HepG2 (cell line): ENCODE data around the gene EXPH5. TPM values are rescaled to one million over a fixed set of nuclear protein-coding genes. Genes with fewer than 3 reads are reported as not detected.

Experiments used
- CBX5 ChIP-seq: sonication (generic); formaldehyde crosslinking; IDR thresholded peaks from 2 replicates; pipeline ENCODE4 v1.4.0; 2020; ENCODE audit warnings: missing genetic modification reagents, borderline replicate concordance
- ERF ChIP-seq: IDR thresholded peaks from 2 replicates; pipeline ENCODE4 v1.6.1; 2018; ENCODE audit warnings: missing biosample characterization, missing genetic modification reagents
- HES4 ChIP-seq: sonication (generic); formaldehyde crosslinking; IDR thresholded peaks from 2 replicates; pipeline ENCODE4 v1.9.0; 2021; ENCODE audit warnings: mild to moderate bottlenecking, missing genetic modification reagents, borderline replicate concordance
- KDM5A ChIP-seq: fragments of 200-600 bp; sonication (generic); IDR thresholded peaks from 2 replicates; pipeline ENCODE4 v1.7.0; 2018; ENCODE audit warnings: antibody characterized with exemption, mild to moderate bottlenecking, low read length, borderline replicate concordance
- KLF16 ChIP-seq, 2 experiments: sonication (generic) in 1 of 2; formaldehyde crosslinking in 1 of 2; IDR thresholded peaks; 2 replicates each; pipeline versions ENCODE4 v1.6.1 to v1.8.0; 2016 to 2023; ENCODE audit warnings: missing genetic modification reagents in 2 of 2, missing compliant biosample characterization in 1 of 2
- NCOR1 ChIP-seq: fragments of 200-600 bp; sonication (generic); IDR thresholded peaks from 2 replicates; pipeline ENCODE4 v1.7.0; 2017; ENCODE audit warnings: antibody characterized with exemption, low read length, borderline replicate concordance
- SP140L ChIP-seq: sonication (generic); formaldehyde crosslinking; IDR thresholded peaks from 2 replicates; pipeline ENCODE4 v1.4.0; 2020; ENCODE audit warnings: missing genetic modification reagents, borderline replicate concordance
- TRIM24 ChIP-seq: sonication (generic); formaldehyde crosslinking; IDR thresholded peaks from 2 replicates; pipeline ENCODE4 v1.8.0; 2022; ENCODE audit warnings: mild to moderate bottlenecking, missing genetic modification reagents
- TSC22D2 ChIP-seq: sonication (generic); formaldehyde crosslinking; IDR thresholded peaks from 2 replicates; pipeline ENCODE4 v1.5.1; 2020; ENCODE audit warnings: missing genetic modification reagents, mild to moderate bottlenecking, borderline replicate concordance
- ZFYVE20 ChIP-seq: sonication (generic); formaldehyde crosslinking; IDR thresholded peaks from 2 replicates; pipeline ENCODE4 v1.8.0; 2023; ENCODE audit warnings: low read depth, mild to moderate bottlenecking, moderate library complexity, missing genetic modification reagents, borderline replicate concordance
- ZMYM2 ChIP-seq: sonication (generic); formaldehyde crosslinking; IDR thresholded peaks from 2 replicates; pipeline ENCODE4 v1.8.0; 2022; ENCODE audit warnings: mild to moderate bottlenecking, missing genetic modification reagents
- ZNF143 ChIP-seq: sonication (generic); formaldehyde crosslinking; IDR thresholded peaks from 2 replicates; pipeline ENCODE4 v1.4.0; 2020; ENCODE audit warnings: missing genetic modification reagents
- ZNF280B ChIP-seq: sonication (generic); formaldehyde crosslinking; IDR thresholded peaks from 2 replicates; pipeline ENCODE4 v1.5.0; 2020; ENCODE audit warnings: missing genetic modification reagents, mild to moderate bottlenecking, borderline replicate concordance
- ZNF329 ChIP-seq: sonication (generic); formaldehyde crosslinking; IDR thresholded peaks from 2 replicates; pipeline ENCODE4 v1.9.0; 2021; ENCODE audit warnings: low read depth, mild to moderate bottlenecking, missing genetic modification reagents
- ZNF501 ChIP-seq: sonication (generic); formaldehyde crosslinking; IDR thresholded peaks from 2 replicates; pipeline ENCODE4 v1.5.1; 2020; ENCODE audit warnings: mild to moderate bottlenecking, moderate library complexity, missing genetic modification reagents
- ZNF503 ChIP-seq: sonication (generic); formaldehyde crosslinking; IDR thresholded peaks from 2 replicates; pipeline ENCODE4 v1.4.0; 2020; ENCODE audit warnings: missing genetic modification reagents
- ZNF510 ChIP-seq: sonication (generic); formaldehyde crosslinking; IDR thresholded peaks from 2 replicates; pipeline ENCODE4 v1.4.0; 2020; ENCODE audit warnings: low read depth, mild to moderate bottlenecking, missing genetic modification reagents
- polyA plus RNA-seq, 8 experiments: library from polyadenylated mRNA; depleted of rRNA in 3 of 8; stranded (reverse) in 7 of 8; unstranded in 1 of 8; fragments of >200 nt; fragmentation: Illumina TruSeq in 4 of 8; extraction: Trizol in 4 of 8; gene quantifications; 2 replicates each; pipeline versions ENCODE4 v1.2.1 to v1.2.3, GENCODE V29; 2011 to 2016; ENCODE audit warnings: low read depth in 4 of 8, missing spikeins in 1 of 8, mixed read lengths in 1 of 8; ENCODE audit not compliant: insufficient read depth in 1 of 8
- total RNA-seq, 5 experiments: library from RNA; depleted of rRNA; stranded (reverse); fragments of >200 nt; fragmentation: Illumina TruSeq; extraction: Trizol; gene quantifications; 2 replicates each; pipeline ENCODE4 v1.2.3, GENCODE V29; 2016; ENCODE audit warnings: low read depth in 1 of 5
- TF ChIP-seq, protein P1 (sequence below), 2 experiments: sonication (generic) in 1 of 2; formaldehyde crosslinking in 1 of 2; IDR thresholded peaks; 2 replicates each; pipeline versions ENCODE4 v1.4.0 to v1.6.1; 2018 to 2020; ENCODE audit warnings: missing genetic modification reagents in 2 of 2, borderline replicate concordance in 1 of 2, low read depth in 1 of 2, mild to moderate bottlenecking in 1 of 2, missing biosample characterization in 1 of 2
- TF ChIP-seq, protein P2 (sequence below): IDR thresholded peaks from 2 replicates; pipeline ENCODE4 v1.4.0; 2020; ENCODE audit warnings: mild to moderate bottlenecking, missing genetic modification reagents

Gene EXPH5
- total and polyA plus RNA-seq, 2 of the 13 experiments (the other 11 are each of a cell fraction or from before 2014, with no cell fraction given) = under 0.01 to 0.02 TPM

GRCh38 chr11:108467091-108467823, 126.3 kb downstream of the EXPH5 start, which contains the start of gene C11orf65 (continued):
- TF ChIP-seq NCOR1 = no peak
- peak in 1 of 2 experiments; percentile 80; a peak in 2 of 4 replicates for TF ChIP-seq KLF16 (CRISPR knock-in tag; IDR thresholded peaks at IDR 0.05)
- TF ChIP-seq TRIM24 = no peak
- no peak for TF ChIP-seq CBX5
- TF ChIP-seq ZNF329 (CRISPR knock-in tag) = no peak
- TF ChIP-seq ZFYVE20 (CRISPR knock-in tag) = no peak
- no peak for TF ChIP-seq ZNF280B (CRISPR knock-in tag)
- no peak for TF ChIP-seq ZNF510 (CRISPR knock-in tag)
- no peak for TF ChIP-seq KDM5A
- no peak for TF ChIP-seq ZNF503
- TF ChIP-seq ZNF143 (CRISPR knock-in tag) = no peak
- no peak for TF ChIP-seq HES4 (CRISPR knock-in tag)
- TF ChIP-seq SP140L = peak; percentile 83; the same call in 1 of the 2 replicates
- TF ChIP-seq ZMYM2 (CRISPR knock-in tag) = peak; percentile 44; the same call in 1 of the 2 replicates
- TF ChIP-seq, protein P1, sequence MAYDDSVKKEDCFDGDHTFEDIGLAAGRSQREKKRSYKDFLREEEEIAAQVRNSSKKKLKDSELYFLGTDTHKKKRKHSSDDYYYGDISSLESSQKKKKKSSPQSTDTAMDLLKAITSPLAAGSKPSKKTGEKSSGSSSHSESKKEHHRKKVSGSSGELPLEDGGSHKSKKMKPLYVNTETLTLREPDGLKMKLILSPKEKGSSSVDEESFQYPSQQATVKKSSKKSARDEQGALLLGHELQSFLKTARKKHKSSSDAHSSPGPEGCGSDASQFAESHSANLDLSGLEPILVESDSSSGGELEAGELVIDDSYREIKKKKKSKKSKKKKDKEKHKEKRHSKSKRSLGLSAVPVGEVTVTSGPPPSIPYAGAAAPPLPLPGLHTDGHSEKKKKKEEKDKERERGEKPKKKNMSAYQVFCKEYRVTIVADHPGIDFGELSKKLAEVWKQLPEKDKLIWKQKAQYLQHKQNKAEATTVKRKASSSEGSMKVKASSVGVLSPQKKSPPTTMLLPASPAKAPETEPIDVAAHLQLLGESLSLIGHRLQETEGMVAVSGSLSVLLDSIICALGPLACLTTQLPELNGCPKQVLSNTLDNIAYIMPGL (CRISPR knock-in tag; IDR thresholded peaks at IDR 0.05; ENCODE audit: borderline replicate concordance in 1 of 2, low read depth in 1 of 2) = peak; percentile 57 to 61; a peak in 3 of 4 replicates
- peak; percentile 90 for TF ChIP-seq ZNF501 (CRISPR knock-in tag)
- TF ChIP-seq ERF = peak; percentile 35; the same call in 1 of the 2 replicates
- TF ChIP-seq, protein P2, sequence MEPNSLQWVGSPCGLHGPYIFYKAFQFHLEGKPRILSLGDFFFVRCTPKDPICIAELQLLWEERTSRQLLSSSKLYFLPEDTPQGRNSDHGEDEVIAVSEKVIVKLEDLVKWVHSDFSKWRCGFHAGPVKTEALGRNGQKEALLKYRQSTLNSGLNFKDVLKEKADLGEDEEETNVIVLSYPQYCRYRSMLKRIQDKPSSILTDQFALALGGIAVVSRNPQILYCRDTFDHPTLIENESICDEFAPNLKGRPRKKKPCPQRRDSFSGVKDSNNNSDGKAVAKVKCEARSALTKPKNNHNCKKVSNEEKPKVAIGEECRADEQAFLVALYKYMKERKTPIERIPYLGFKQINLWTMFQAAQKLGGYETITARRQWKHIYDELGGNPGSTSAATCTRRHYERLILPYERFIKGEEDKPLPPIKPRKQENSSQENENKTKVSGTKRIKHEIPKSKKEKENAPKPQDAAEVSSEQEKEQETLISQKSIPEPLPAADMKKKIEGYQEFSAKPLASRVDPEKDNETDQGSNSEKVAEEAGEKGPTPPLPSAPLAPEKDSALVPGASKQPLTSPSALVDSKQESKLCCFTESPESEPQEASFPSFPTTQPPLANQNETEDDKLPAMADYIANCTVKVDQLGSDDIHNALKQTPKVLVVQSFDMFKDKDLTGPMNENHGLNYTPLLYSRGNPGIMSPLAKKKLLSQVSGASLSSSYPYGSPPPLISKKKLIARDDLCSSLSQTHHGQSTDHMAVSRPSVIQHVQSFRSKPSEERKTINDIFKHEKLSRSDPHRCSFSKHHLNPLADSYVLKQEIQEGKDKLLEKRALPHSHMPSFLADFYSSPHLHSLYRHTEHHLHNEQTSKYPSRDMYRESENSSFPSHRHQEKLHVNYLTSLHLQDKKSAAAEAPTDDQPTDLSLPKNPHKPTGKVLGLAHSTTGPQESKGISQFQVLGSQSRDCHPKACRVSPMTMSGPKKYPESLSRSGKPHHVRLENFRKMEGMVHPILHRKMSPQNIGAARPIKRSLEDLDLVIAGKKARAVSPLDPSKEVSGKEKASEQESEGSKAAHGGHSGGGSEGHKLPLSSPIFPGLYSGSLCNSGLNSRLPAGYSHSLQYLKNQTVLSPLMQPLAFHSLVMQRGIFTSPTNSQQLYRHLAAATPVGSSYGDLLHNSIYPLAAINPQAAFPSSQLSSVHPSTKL (CRISPR knock-in tag) = peak; percentile 61; the same call in 1 of the 2 replicates
- peak; percentile 77; the same call in 1 of the 2 replicates for TF ChIP-seq TSC22D2
